K562 (cell line): ENCODE measurements around the gene TFPT. TPM values are rescaled to one million over a fixed set of nuclear protein-coding genes. Genes with fewer than 3 reads are reported as not detected.

Experiments
- BCL6 ChIP-seq: fragments of 250-450 bp; sonication (Bioruptor Pico); IDR thresholded peaks from 2 replicates; pipeline ENCODE4 v1.4.0; 2020
- CREBBP ChIP-seq: IDR thresholded peaks from one replicate; pipeline ENCODE4 v1.6.1; 2012; ENCODE audit warnings: low read depth, mild to moderate bottlenecking, control low read depth, inconsistent platforms, low read length
- EGR1 ChIP-seq: fragments of 450-650 bp; conservative IDR thresholded peaks from 2 replicates; pipeline ENCODE4 v1.6.1; 2017; ENCODE audit warnings: mild to moderate bottlenecking
- ERF ChIP-seq: fragments of 450-650 bp; formaldehyde crosslinking; IDR thresholded peaks from 2 replicates; pipeline ENCODE4 v1.4.0; 2020; ENCODE audit warnings: mild to moderate bottlenecking, mixed read lengths
- FOXJ3 ChIP-seq: sonication (generic); formaldehyde crosslinking; IDR thresholded peaks from 2 replicates; pipeline ENCODE4 v1.4.0; 2020; ENCODE audit warnings: mild to moderate bottlenecking, missing genetic modification reagents
- FUS ChIP-seq: fragments of 200-400 bp; formaldehyde crosslinking; optimal IDR thresholded peaks from 2 replicates; pipeline ENCODE3; 2017; ENCODE audit warnings: low read depth, low read length
- HNRNPH1 ChIP-seq: fragments of 200-400 bp; formaldehyde crosslinking; optimal IDR thresholded peaks from 2 replicates; pipeline ENCODE3; 2017; ENCODE audit warnings: low read depth, mild to moderate bottlenecking, low read length, moderate library complexity
- L3MBTL2 ChIP-seq: fragments of 450-650 bp; IDR thresholded peaks from 2 replicates; pipeline ENCODE4 v1.6.1; 2016; ENCODE audit warnings: mild to moderate bottlenecking, moderate library complexity
- PHF20 ChIP-seq: fragments of 450-650 bp; IDR thresholded peaks from 2 replicates; pipeline ENCODE4 v1.6.1; 2018; ENCODE audit not compliant: partially characterized antibody
- POLR2A ChIP-seq: fragments of 450-650 bp; conservative IDR thresholded peaks from 2 replicates; pipeline ENCODE4 v1.6.1; 2016
- POLR2H ChIP-seq: IDR thresholded peaks from 2 replicates; pipeline ENCODE4 v1.6.1; 2016; ENCODE audit warnings: missing genetic modification characterization, low read depth, mild to moderate bottlenecking, control low read depth, missing compliant biosample characterization, moderate library complexity
- RBM17 ChIP-seq: fragments of 200-400 bp; formaldehyde crosslinking; IDR thresholded peaks from 2 replicates; pipeline ENCODE4 v1.6.1; 2017; ENCODE audit warnings: low read depth, mild to moderate bottlenecking, low read length, borderline replicate concordance
- RFX5 ChIP-seq: IDR thresholded peaks from 2 replicates; pipeline ENCODE4 v1.6.1; 2011; ENCODE audit warnings: low read depth, mild to moderate bottlenecking, improper control_type of control experiment, low read length
- SMARCA4 ChIP-seq: fragments of 450-650 bp; IDR thresholded peaks from 2 replicates; pipeline ENCODE4 v1.6.1; 2016
- TCF7 ChIP-seq: sonication (generic); IDR thresholded peaks from 2 replicates; pipeline ENCODE4 v1.6.1; 2016; ENCODE audit warnings: antibody characterized with exemption, borderline replicate concordance
- TSC22D4 ChIP-seq: fragments of 450-650 bp; IDR thresholded peaks from 2 replicates; pipeline ENCODE4 v1.6.1; 2016; ENCODE audit warnings: missing genetic modification characterization, missing biosample characterization, control low read depth
- ZFPM2 ChIP-seq: fragments of 250-450 bp; sonication (Bioruptor Pico); IDR thresholded peaks from 2 replicates; pipeline ENCODE4 v1.5.1; 2022; ENCODE audit warnings: mild to moderate bottlenecking
- ZNF174 ChIP-seq: fragments of 250-450 bp; sonication (Bioruptor Pico); IDR thresholded peaks from 2 replicates; pipeline ENCODE4 v1.4.0; 2020; ENCODE audit warnings: mild to moderate bottlenecking
- ZNF23 ChIP-seq: fragments of 250-450 bp; sonication (Bioruptor Pico); IDR thresholded peaks from 2 replicates; pipeline ENCODE4 v1.4.0; 2020; ENCODE audit warnings: mild to moderate bottlenecking
- ZNF253 ChIP-seq: fragments of 250-450 bp; sonication (Bioruptor Pico); conservative IDR thresholded peaks from 2 replicates; pipeline ENCODE4 v1.6.1; 2021; ENCODE audit warnings: mild to moderate bottlenecking
- ZNF584 ChIP-seq: fragments of 200-800 bp; sonication (Bioruptor generic); IDR thresholded peaks from 2 replicates; pipeline ENCODE4 v1.6.1; 2016; ENCODE audit warnings: low read depth, mild to moderate bottlenecking, missing genetic modification characterization, missing compliant biosample characterization
- polyA plus RNA-seq, 8 experiments: library from polyadenylated mRNA; depleted of rRNA in 4 of 8; stranded (reverse) in 5 of 8; unstranded in 3 of 8; fragments of >200 nt; fragmentation: Nextera tagmentation in 2 of 8; fragmentation: Illumina TruSeq in 1 of 8; extraction: Ambion mirVana in 2 of 8; extraction: Trizol in 1 of 8; gene quantifications; 2 replicates each; pipeline versions ENCODE4 v1.2.1 to v1.2.3, GENCODE V29; 2011 to 2014; ENCODE audit warnings: inconsistent platforms in 1 of 8, missing spikeins in 1 of 8
- total RNA-seq, 7 experiments: library from RNA; depleted of rRNA in 6 of 7; stranded (reverse); fragments of >200 nt in 6 of 7; fragmentation: Illumina TruSeq in 2 of 7; extraction: Trizol in 2 of 7; gene quantifications; 2 replicates each; pipeline versions ENCODE4 v1.2.1 to v1.2.3, GENCODE V29; 2011 to 2021; ENCODE audit warnings: low replicate concordance in 1 of 7
- TF ChIP-seq, protein P1 (sequence below): fragments of 450-650 bp; IDR thresholded peaks from 2 replicates; pipeline ENCODE4 v1.6.1; 2016; ENCODE audit warnings: mild to moderate bottlenecking
- TF ChIP-seq, protein P2 (sequence below): sonication (generic); formaldehyde crosslinking; IDR thresholded peaks from 2 replicates; pipeline ENCODE4 v1.8.1; 2023; ENCODE audit warnings: mild to moderate bottlenecking, missing genetic modification reagents, moderate library complexity
- TF ChIP-seq, protein P3 (sequence below), 2 experiments: fragments of 450-650 bp; conservative IDR thresholded peaks; 2 replicates each; pipeline ENCODE4 v1.6.1; 2017; ENCODE audit warnings: mild to moderate bottlenecking in 2 of 2, moderate library complexity in 2 of 2
- TF ChIP-seq, protein P4 (sequence below): sonication (generic); IDR thresholded peaks from 2 replicates; pipeline ENCODE4 v1.6.1; 2016

TFPT gene
- total and polyA plus RNA-seq, 9 of the 15 experiments (the other 6 are each of a cell fraction or from before 2014, with no cell fraction given) = 0.72 to 16.4 (median 9.2) TPM

DNA sequence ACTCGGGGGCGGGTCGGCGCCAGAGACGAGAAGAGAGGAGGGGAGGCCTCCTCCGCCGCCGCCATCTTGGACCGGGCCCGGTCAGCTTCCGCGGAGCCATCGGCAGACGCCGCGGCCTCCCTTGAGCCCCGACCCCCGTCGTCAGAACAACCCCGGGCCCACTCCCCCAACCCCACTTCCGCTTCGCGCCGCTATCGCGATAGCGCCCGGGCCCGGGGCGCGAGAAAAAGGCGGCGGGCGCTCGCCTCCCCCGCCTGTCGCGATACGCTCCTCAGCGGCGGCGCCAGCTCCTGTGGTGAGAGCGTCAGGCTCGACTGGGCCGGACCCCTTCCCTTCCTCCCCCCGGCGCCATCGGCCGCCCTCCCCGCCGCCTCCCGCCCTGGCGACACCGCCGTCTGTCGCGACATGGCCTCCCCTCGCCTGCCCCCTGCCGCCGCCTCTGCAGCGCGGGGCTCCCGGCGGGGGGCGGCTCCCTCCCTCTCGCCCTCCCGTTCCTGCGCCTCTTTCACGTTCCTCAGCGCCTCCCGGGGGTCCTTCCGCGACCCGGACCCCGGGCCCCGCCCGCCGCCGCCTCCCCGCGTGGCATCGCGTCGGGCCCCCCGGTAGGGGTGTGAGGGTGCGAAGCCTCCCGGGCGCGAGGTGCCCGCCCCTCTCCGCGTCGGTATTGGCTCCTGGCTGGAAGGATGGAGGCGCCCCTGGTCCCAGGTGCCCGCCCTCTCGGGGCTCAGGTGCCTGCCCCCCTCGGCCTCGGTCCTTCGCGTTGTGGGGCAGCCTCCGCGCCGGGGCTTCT is 22.4 kb upstream of the TFPT start, which contains the start of gene CNOT3 (continued):
- TF ChIP-seq, protein P1, sequence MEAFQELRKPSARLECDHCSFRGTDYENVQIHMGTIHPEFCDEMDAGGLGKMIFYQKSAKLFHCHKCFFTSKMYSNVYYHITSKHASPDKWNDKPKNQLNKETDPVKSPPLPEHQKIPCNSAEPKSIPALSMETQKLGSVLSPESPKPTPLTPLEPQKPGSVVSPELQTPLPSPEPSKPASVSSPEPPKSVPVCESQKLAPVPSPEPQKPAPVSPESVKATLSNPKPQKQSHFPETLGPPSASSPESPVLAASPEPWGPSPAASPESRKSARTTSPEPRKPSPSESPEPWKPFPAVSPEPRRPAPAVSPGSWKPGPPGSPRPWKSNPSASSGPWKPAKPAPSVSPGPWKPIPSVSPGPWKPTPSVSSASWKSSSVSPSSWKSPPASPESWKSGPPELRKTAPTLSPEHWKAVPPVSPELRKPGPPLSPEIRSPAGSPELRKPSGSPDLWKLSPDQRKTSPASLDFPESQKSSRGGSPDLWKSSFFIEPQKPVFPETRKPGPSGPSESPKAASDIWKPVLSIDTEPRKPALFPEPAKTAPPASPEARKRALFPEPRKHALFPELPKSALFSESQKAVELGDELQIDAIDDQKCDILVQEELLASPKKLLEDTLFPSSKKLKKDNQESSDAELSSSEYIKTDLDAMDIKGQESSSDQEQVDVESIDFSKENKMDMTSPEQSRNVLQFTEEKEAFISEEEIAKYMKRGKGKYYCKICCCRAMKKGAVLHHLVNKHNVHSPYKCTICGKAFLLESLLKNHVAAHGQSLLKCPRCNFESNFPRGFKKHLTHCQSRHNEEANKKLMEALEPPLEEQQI = no peak
- TF ChIP-seq PHF20 (peak; percentile 42), L3MBTL2 (peak; percentile 85), FUS (no peak), ZNF253 (no peak), RBM17 (no peak), ERF (peak; percentile 36; the same call in 1 of the 2 replicates), ZNF584 (CRISPR knock-in tag) (no peak), TCF7 (no peak), RFX5 (no peak), POLR2A (peak; percentile 82), EGR1 (peak; percentile 35; the same call in 1 of the 2 replicates), HNRNPH1 (no peak), ZNF23 (no peak), ZNF174 (CRISPR knock-in tag) (no peak), FOXJ3 (CRISPR knock-in tag) (no peak), CREBBP (no peak), SMARCA4 (no peak), ZFPM2 (CRISPR knock-in tag) (no peak), TSC22D4 (tag) (no peak), BCL6 (no peak), POLR2H (peak; percentile 66; the same call in 1 of the 2 replicates)
- TF ChIP-seq, protein P2, sequence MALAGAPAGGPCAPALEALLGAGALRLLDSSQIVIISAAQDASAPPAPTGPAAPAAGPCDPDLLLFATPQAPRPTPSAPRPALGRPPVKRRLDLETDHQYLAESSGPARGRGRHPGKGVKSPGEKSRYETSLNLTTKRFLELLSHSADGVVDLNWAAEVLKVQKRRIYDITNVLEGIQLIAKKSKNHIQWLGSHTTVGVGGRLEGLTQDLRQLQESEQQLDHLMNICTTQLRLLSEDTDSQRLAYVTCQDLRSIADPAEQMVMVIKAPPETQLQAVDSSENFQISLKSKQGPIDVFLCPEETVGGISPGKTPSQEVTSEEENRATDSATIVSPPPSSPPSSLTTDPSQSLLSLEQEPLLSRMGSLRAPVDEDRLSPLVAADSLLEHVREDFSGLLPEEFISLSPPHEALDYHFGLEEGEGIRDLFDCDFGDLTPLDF (CRISPR knock-in tag) = no peak
- TF ChIP-seq, protein P3, sequence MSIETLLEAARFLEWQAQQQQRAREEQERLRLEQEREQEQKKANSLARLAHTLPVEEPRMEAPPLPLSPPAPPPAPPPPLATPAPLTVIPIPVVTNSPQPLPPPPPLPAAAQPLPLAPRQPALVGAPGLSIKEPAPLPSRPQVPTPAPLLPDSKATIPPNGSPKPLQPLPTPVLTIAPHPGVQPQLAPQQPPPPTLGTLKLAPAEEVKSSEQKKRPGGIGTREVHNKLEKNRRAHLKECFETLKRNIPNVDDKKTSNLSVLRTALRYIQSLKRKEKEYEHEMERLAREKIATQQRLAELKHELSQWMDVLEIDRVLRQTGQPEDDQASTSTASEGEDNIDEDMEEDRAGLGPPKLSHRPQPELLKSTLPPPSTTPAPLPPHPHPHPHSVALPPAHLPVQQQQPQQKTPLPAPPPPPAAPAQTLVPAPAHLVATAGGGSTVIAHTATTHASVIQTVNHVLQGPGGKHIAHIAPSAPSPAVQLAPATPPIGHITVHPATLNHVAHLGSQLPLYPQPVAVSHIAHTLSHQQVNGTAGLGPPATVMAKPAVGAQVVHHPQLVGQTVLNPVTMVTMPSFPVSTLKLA (conservative IDR thresholded peaks at IDR 0.05) = 0 out of 4 replicates have a peak, but pooled peaks of 1 of the 2 experiments have one; percentile 1
- TF ChIP-seq, protein P4, sequence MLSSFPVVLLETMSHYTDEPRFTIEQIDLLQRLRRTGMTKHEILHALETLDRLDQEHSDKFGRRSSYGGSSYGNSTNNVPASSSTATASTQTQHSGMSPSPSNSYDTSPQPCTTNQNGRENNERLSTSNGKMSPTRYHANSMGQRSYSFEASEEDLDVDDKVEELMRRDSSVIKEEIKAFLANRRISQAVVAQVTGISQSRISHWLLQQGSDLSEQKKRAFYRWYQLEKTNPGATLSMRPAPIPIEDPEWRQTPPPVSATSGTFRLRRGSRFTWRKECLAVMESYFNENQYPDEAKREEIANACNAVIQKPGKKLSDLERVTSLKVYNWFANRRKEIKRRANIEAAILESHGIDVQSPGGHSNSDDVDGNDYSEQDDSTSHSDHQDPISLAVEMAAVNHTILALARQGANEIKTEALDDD = no peak
